Measurements from ENCODE around the gene RAB9A. TPM values are rescaled to one million over a fixed set of nuclear protein-coding genes. Genes with fewer than 3 reads are reported as not detected.

RAB9A gene
- total RNA-seq, 1 experiment from 2014 or later: 26.3 TPM

GRCh38 chrX:13658602-13659001, 30.3 kb upstream of the RAB9A start:
- H3K36me3 Mint-ChIP-seq: peaks cover 15% of the 10 kb centered on the region
- ChIA-PET CTCF (interaction anchor here (0.7 to 1.3 kb wide), 4 partner anchors 22 to 106 kb away, joined by 3 to 5 read pairs (median 3); no protein-coding TSS in a partner anchor), POLR2A (no interaction called here)
- no peak for ATAC-seq
- H3K9me3 Mint-ChIP-seq: no peaks in the 10 kb centered on the region
- no peak for TF ChIP-seq CREB1 (CRISPR knock-in tag; IDR thresholded peaks at IDR 0.05)
- TF ChIP-seq CDX4 (CRISPR knock-in tag; IDR thresholded peaks at IDR 0.05; ENCODE audit: borderline replicate concordance): no peak
- no peak for TF ChIP-seq ZNF396 (CRISPR knock-in tag; IDR thresholded peaks at IDR 0.05; ENCODE audit: borderline replicate concordance)
- 0 out of 2 replicates have a peak, but pooled peaks have one; percentile 13 for TF ChIP-seq CTCF (IDR thresholded peaks at IDR 0.05)
- no peak for TF ChIP-seq ZNF138 (CRISPR knock-in tag; conservative IDR thresholded peaks at IDR 0.05)
- TF ChIP-seq ZNF425 (CRISPR knock-in tag; conservative IDR thresholded peaks at IDR 0.05): no peak
- TF ChIP-seq ZNF219 (CRISPR knock-in tag; IDR thresholded peaks at IDR 0.05; ENCODE audit: borderline replicate concordance): no peak
- no peak for TF ChIP-seq GABPB1 (CRISPR knock-in tag; IDR thresholded peaks at IDR 0.05)
- TF ChIP-seq NFE2L1 (CRISPR knock-in tag; IDR thresholded peaks at IDR 0.05): no peak
- H3K4me3 Mint-ChIP-seq: peak overlapping the region; percentile 12; the same call in 1 of the 2 replicates
- H3K4me1 Mint-ChIP-seq: peaks cover 6% of the 10 kb centered on the region
- no peak overlapping the region for H3K27ac Mint-ChIP-seq
- H3K27me3 Mint-ChIP-seq (ENCODE audit: low read depth): no peaks in the 10 kb centered on the region
- DNase-seq (ENCODE audit: low spot score): no peak

GRCh38 chrX:13659063-13659462, 29.9 kb upstream of the RAB9A start:
- TF ChIP-seq SMAD4 (CRISPR knock-in tag; IDR thresholded peaks at IDR 0.05): no peak
- Mint-ChIP-seq H3K27me3 (ENCODE audit: low read depth) (no peaks in the 10 kb centered on the region), H3K4me1 (peaks cover 6% of the 10 kb centered on the region), H3K4me3 (peak overlapping the region; percentile 12; the same call in 1 of the 2 replicates), H3K9me3 (no peaks in the 10 kb centered on the region), H3K27ac (peak overlapping the region; percentile 63; the same call in 1 of the 2 replicates), H3K36me3 (peaks cover 15% of the 10 kb centered on the region)
- ChIA-PET CTCF (interaction anchor here (0.7 to 1.3 kb wide), 4 partner anchors 22 to 106 kb away, joined by 3 to 5 read pairs (median 3); no protein-coding TSS in a partner anchor), POLR2A (no interaction called here)
- DNase-seq (ENCODE audit: low spot score) (no peak), ATAC-seq (no peak)

GRCh38 chrX:13661735-13662288, 27.1 kb upstream of the RAB9A start:
- no peaks in the 10 kb centered on the region for H3K27me3 Mint-ChIP-seq (ENCODE audit: low read depth)

GRCh38 chrX:13662355-13662791, 26.6 kb upstream of the RAB9A start:
- Mint-ChIP-seq H3K27me3 (ENCODE audit: low read depth) (no peaks in the 10 kb centered on the region), H3K4me3 (no peak overlapping the region), H3K9me3 (no peaks in the 10 kb centered on the region), H3K4me1 (peaks cover 6% of the 10 kb centered on the region), H3K27ac (no peak overlapping the region), H3K36me3 (peaks cover 15% of the 10 kb centered on the region)
- DNase-seq (ENCODE audit: low spot score) (no peak), ATAC-seq (no peak)
- ChIA-PET POLR2A (no interaction called here), CTCF (interaction anchor here (1.4 kb wide), 1 partner anchor 88 kb away, joined by 4 read pairs; no protein-coding TSS in a partner anchor)
- TF ChIP-seq ATF6 (CRISPR knock-in tag; IDR thresholded peaks at IDR 0.05) (no peak), PREB (CRISPR knock-in tag; IDR thresholded peaks at IDR 0.05; ENCODE audit: borderline replicate concordance) (no peak), ATF1 (CRISPR knock-in tag; IDR thresholded peaks at IDR 0.05) (no peak), ZNF219 (CRISPR knock-in tag; IDR thresholded peaks at IDR 0.05; ENCODE audit: borderline replicate concordance) (no peak), FOXP1 (CRISPR knock-in tag; IDR thresholded peaks at IDR 0.05; ENCODE audit: borderline replicate concordance) (no peak), OVOL2 (CRISPR knock-in tag; IDR thresholded peaks at IDR 0.05; ENCODE audit: borderline replicate concordance) (no peak), IRF2 (CRISPR knock-in tag; IDR thresholded peaks at IDR 0.05; ENCODE audit: borderline replicate concordance, low read depth) (no peak), FOXK1 (CRISPR knock-in tag; IDR thresholded peaks at IDR 0.05) (no peak), RELA (CRISPR knock-in tag; IDR thresholded peaks at IDR 0.05; ENCODE audit: borderline replicate concordance) (no peak), JAZF1 (CRISPR knock-in tag; IDR thresholded peaks at IDR 0.05) (no peak)

More at GRCh38 chrX:13661735-13662288, 27.1 kb upstream of the RAB9A start:
- peaks cover 15% of the 10 kb centered on the region for H3K36me3 Mint-ChIP-seq
- no peak overlapping the region for H3K27ac Mint-ChIP-seq
- POLR2A ChIA-PET: no interaction called here
- H3K9me3 Mint-ChIP-seq: no peaks in the 10 kb centered on the region
- DNase-seq (ENCODE audit: low spot score) (no peak), ATAC-seq (no peak)
- no peak overlapping the region for H3K4me3 Mint-ChIP-seq
- H3K4me1 Mint-ChIP-seq: peaks cover 6% of the 10 kb centered on the region
- TF ChIP-seq JAZF1 (CRISPR knock-in tag; IDR thresholded peaks at IDR 0.05) (no peak), ZNF219 (CRISPR knock-in tag; IDR thresholded peaks at IDR 0.05; ENCODE audit: borderline replicate concordance) (no peak)
- CTCF ChIA-PET: interaction anchor here (1.4 kb wide), 1 partner anchor 88 kb away, joined by 4 read pairs; no protein-coding TSS in a partner anchor
